ENCODE measurements around the gene SLC25A21. TPM values are rescaled to one million over a fixed set of nuclear protein-coding genes. Genes with fewer than 3 reads are reported as not detected.
"Not testable (repeated sequence)": the region's sequence is repeated elsewhere in the genome, so short reads cannot be mapped to it uniquely, and the experiment has no call there.

Gene SLC25A21
- total RNA-seq, 1 experiment from 2014 or later = 1.8 TPM

DNA sequence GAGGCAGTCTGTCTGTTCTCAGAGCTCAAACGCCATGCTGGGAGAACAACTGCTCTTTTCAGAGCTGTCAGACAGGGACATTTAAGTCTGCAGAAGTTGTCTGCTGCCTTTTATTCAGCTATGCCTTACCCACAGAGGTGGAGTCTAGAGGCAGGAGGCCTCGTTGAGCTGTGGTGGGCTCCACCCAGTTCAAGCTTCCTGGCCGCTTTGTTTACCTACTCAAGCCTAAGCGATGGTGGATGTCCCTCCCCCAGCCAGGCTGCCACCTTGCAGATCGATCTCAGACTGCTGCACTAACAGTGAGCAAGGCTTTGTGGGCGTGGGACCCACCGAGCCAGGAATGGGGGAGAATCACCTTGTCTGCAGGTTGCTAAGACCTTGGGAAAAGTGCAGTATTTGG lies 473.0 kb downstream of the SLC25A21 start:
- H3K27me3 ChIP-seq, H3K9me3 ChIP-seq, DNase-seq, H3K4me3 ChIP-seq, H3K36me3 ChIP-seq: not testable (repeated sequence)

- no peak overlapping the region for H3K4me3 ChIP-seq
- DNase-seq = peak; percentile 51
- no peaks in the 10 kb centered on the region for H3K9me3 ChIP-seq
- H3K27me3 ChIP-seq = no peaks in the 10 kb centered on the region
- no peaks in the 10 kb centered on the region for H3K36me3 ChIP-seq
These were observed 481.9 kb downstream of the SLC25A21 start for GRCh38 chr14:36690311-36691040.

DNA sequence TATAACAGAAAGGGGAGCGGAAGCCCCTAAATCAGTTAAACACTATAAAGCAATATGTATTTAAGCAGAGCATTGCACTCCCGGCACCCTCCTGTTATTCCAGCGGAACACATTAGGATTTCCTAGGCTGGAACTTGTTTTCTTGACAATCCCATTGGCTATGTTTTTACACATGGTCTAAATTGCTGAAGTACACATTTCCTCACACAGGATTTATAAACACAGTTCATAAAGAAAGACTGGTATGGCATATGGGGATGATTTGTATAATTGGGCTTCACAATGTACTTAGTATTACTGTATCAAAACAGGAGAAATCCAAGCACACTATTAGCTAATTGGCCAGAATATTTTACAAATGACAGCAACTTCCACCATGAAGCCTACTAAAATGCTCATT lies 487.5 kb downstream of the SLC25A21 start:
- Histone ChIP-seq H3K27me3 (no peaks in the 10 kb centered on the region), H3K36me3 (no peaks in the 10 kb centered on the region), H3K4me3 (no peak overlapping the region), H3K9me3 (no peaks in the 10 kb centered on the region)
- DNase-seq = no peak

DNA sequence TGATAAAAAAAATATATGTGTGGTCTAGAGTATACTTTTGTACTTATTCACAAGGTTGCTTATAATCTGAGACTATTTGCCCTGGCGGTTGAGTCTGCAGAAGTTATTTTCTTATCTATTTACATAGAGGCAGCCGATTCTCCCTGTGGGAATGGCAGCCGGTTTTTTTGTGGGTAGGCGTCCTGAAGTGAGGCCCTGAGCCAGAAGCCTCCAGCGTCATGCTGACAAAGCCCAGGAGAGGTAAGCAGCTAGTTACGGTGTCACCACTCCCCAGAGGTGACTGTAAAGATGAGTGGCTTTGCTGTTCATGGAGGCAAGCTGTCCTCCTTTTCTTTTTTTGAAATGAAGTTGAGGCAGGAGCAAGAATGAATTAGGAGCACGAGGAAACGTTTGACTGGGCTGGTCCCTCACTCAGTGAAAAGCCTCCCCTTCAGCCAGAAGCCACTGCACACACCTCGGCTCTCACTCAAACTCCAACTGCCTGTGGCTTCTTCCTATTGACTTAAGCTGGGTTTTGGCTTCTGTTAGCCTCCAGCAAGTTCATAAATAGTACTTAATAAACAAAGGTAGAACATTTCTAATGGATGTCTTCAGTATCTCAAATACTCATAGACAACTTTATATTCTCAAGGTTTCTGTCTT lies 489.2 kb downstream of the SLC25A21 start:
- Histone ChIP-seq H3K4me3 (no peak overlapping the region), H3K36me3 (no peaks in the 10 kb centered on the region), H3K27me3 (no peaks in the 10 kb centered on the region), H3K9me3 (no peaks in the 10 kb centered on the region)
- no peak for DNase-seq

DNA sequence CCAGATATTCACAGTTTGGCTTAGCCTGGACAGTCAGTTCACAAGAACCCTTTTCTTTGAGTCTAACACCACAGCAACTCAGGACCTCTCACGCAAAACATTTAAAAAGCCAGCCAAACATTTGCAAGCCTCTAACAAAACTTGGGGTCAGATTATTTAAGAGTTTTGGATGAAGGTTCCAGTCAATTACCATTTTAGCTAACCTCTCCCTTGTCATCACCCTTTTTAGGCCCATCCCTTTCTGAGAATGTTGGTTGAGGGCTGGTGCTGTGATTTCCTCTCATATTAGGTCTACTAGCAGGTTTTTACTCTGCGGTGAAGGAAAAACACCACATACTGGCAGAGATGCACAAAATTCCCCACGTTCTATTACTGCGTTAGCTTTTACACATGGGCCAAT lies 490.1 kb downstream of the SLC25A21 start:
- Histone ChIP-seq H3K4me3 (no peak overlapping the region), H3K9me3 (no peaks in the 10 kb centered on the region), H3K36me3 (no peaks in the 10 kb centered on the region), H3K27me3 (no peaks in the 10 kb centered on the region)
- DNase-seq = no peak

- Histone ChIP-seq H3K9me3 (no peaks in the 10 kb centered on the region), H3K4me3 (no peak overlapping the region), H3K27me3 (no peaks in the 10 kb centered on the region), H3K36me3 (peaks cover 2% of the 10 kb centered on the region; the same call in 1 of the 2 replicates)
- DNase-seq = no peak
These were observed 496.2 kb downstream of the SLC25A21 start for GRCh38 chr14:36676236-36676635.

GRCh38 chr14:36675581-36675980 lies 496.8 kb downstream of the SLC25A21 start:
- Histone ChIP-seq H3K4me3 (no peak overlapping the region), H3K27me3 (no peaks in the 10 kb centered on the region), H3K36me3 (peaks cover 2% of the 10 kb centered on the region; the same call in 1 of the 2 replicates), H3K9me3 (no peaks in the 10 kb centered on the region)
- no peak for DNase-seq

GRCh38 chr14:36674659-36675058 lies 497.7 kb downstream of the SLC25A21 start:
- no peak for DNase-seq
- H3K4me3 ChIP-seq = no peak overlapping the region
- no peaks in the 10 kb centered on the region for H3K27me3 ChIP-seq
- H3K9me3 ChIP-seq = no peaks in the 10 kb centered on the region
- H3K36me3 ChIP-seq = peaks cover 2% of the 10 kb centered on the region; the same call in 1 of the 2 replicates

DNA sequence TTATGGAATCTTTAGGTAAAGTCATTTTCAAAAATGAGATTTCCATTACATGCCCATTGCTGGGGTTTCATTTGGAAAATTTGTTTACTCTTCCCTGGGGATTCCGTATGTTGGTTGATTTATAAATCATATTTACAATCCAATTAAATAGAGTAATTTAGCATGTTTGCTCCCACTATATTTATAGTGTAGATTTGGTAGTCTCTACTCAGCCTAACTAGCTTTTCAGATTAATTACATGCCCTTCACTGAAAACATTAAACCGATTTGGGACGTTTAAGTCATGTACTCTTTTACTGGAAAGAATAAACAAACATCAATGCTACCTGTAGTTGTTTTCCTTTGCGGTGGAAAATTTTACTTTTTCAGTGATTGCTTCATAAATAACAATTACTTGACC lies 500.3 kb downstream of the SLC25A21 start:
- H3K9me3 ChIP-seq = no peaks in the 10 kb centered on the region
- H3K4me3 ChIP-seq = no peak overlapping the region
- no peaks in the 10 kb centered on the region for H3K27me3 ChIP-seq
- peaks cover 5% of the 10 kb centered on the region; the same call in 1 of the 2 replicates for H3K36me3 ChIP-seq
- DNase-seq = no peak

DNA sequence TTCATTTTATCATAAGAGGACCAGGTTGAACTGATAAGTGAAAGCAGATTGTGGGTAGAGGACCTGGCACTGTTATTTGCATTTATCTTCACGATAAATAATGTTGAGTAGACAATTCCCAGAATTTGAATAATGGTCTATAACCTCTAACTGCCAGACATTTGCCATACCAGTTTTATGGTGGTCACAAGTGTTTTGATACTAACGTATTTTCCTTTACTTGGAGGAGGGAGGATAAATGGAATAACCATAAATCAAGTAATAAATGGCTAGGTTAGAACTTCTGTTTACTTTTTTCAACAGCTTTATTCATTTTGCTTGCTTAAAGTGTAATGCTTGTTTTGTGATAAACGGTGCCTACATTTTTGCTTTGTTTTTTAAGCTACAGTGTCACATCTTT lies 501.3 kb downstream of the SLC25A21 start:
- peaks cover 5% of the 10 kb centered on the region; the same call in 1 of the 2 replicates for H3K36me3 ChIP-seq
- H3K27me3 ChIP-seq = no peaks in the 10 kb centered on the region
- no peak overlapping the region for H3K4me3 ChIP-seq
- H3K9me3 ChIP-seq = no peaks in the 10 kb centered on the region
- DNase-seq = no peak

- no peak for DNase-seq
- Histone ChIP-seq H3K4me3 (no peak overlapping the region), H3K36me3 (peaks cover 5% of the 10 kb centered on the region; the same call in 1 of the 2 replicates), H3K27me3 (no peaks in the 10 kb centered on the region), H3K9me3 (no peaks in the 10 kb centered on the region)
These were observed 504.7 kb downstream of the SLC25A21 start for GRCh38 chr14:36667679-36668078.

DNA sequence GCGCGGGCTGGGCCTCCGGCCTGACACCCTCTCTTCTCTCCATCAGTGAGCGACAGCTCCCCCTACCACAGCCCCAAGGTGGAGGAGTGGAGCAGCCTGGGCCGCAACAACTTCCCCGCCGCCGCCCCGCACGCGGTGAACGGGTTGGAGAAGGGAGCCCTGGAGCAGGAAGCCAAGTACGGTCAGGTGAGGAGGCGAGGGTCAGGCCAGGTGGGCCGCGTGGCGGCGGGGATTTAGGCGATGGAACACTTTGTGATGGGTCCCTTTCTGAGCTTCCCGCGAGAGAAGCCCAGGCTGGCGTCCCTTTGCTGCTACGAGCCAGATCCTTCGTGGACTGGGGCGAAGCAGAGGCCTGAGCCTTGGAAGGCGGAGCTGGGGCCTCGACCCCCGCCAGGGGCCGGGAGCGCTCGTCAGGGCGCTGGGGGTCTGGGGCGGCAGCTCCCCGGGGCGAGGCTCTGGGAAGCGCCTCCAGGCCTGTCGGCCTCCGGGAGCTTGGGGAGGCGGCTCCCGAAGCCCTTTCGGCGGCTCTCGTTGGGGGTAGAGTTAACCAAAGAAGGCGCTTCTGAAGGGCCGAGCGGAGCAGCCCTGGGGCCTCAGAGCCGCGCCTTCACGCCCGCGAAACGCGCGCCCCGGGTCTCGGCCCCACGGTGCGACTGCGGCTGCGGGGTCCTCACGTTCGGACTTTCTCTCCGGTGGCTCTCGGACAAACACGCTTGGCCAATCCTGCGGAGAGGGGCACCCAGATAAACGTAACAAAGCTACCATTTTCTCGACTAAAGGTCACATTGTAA lies 505.8 kb downstream of the SLC25A21 start:
- no peak for DNase-seq
- Histone ChIP-seq H3K27me3 (no peaks in the 10 kb centered on the region), H3K4me3 (no peak overlapping the region), H3K36me3 (0 out of 2 replicates have a peak, but pooled peaks cover 2% of the 10 kb centered on the region), H3K9me3 (no peaks in the 10 kb centered on the region)

- 0 out of 2 replicates have a peak, but pooled peaks cover 2% of the 10 kb centered on the region for H3K36me3 ChIP-seq
- no peak for DNase-seq
These were observed 506.5 kb downstream of the SLC25A21 start for GRCh38 chr14:36665887-36666415.

DNA sequence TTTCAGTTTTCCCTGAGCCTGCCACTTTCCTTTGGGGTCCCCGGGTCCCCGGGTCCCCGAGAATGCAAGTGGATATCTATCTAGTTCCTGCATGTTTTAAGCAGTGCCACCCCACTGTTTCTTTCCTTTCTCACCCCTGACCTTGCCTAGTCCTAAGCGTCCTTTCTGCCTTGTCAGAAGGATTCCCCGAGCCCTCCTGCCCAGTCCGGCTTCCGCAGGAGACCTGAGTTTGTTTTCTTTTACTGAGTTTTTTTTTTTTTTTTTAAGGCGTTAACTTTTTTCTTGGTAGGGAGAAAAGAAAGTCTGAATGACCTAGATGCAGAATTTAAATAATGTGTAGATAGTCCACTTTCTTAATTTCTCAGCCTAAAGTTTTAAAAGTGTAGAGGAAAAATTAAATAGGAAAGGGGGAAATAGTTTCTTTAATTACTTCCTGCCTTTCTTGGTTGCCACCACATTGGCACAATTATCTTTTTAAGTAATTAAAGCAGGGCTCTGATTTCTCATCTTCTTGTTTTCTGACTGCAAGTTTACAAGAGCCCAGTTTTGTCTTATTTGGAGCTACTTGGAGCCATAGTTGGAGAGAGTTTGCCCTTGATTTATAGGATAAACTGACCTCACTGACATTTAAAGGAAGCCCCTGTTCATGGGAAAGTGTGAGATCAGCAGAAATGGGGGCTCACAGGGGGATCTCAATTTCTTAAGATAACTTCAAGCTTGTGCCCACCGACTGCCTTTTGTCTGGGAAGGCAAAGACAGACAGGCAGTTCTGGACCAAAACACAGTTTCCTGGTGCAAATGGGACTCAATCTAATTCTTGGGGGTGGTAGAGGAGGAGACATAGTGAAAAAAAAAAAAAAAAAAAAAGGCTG lies 507.8 kb downstream of the SLC25A21 start:
- Histone ChIP-seq H3K9me3 (no peaks in the 10 kb centered on the region), H3K4me3 (peak overlapping the region; percentile 62; the same call in 1 of the 2 replicates), H3K27me3 (no peaks in the 10 kb centered on the region), H3K36me3 (0 out of 2 replicates have a peak, but pooled peaks cover 2% of the 10 kb centered on the region)
- no peak for DNase-seq

More at GRCh38 chr14:36665887-36666415, 506.5 kb downstream of the SLC25A21 start:
- Histone ChIP-seq H3K9me3 (no peaks in the 10 kb centered on the region), H3K27me3 (no peaks in the 10 kb centered on the region), H3K4me3 (no peak overlapping the region)

GRCh38 chr14:36663404-36664321 lies 508.7 kb downstream of the SLC25A21 start:
- Histone ChIP-seq H3K4me3 (peak overlapping the region; percentile 62), H3K27me3 (no peaks in the 10 kb centered on the region), H3K9me3 (no peaks in the 10 kb centered on the region), H3K36me3 (0 out of 2 replicates have a peak, but pooled peaks cover 2% of the 10 kb centered on the region)
- peak; percentile 44 for DNase-seq

Measured in MG63 (cell line).